ENCODE data around the gene PAK1. TPM values are rescaled to one million over a fixed set of nuclear protein-coding genes. Genes with fewer than 3 reads are reported as not detected.

PAK1 gene
- total RNA-seq, 2 donors from 2014 or later: 104 to 123 TPM

GRCh38 chr11:77359481-77359880, 114.4 kb downstream of the PAK1 start:
- no peaks in the 10 kb centered on the region for H3K27me3 ChIP-seq
- H3K4me3 ChIP-seq: no peak overlapping the region

GRCh38 chr11:77353131-77353530, 120.8 kb downstream of the PAK1 start:
- no peak for TF ChIP-seq CTCF (IDR thresholded peaks at IDR 0.05)
- no peak for DNase-seq
- no peak overlapping the region for H3K27ac ChIP-seq

More at GRCh38 chr11:77359481-77359880, 114.4 kb downstream of the PAK1 start:
- no peak for DNase-seq
- no peaks in the 10 kb centered on the region for H3K4me1 ChIP-seq
- TF ChIP-seq CTCF (IDR thresholded peaks at IDR 0.05): no peak
- intact Hi-C loops (cut with DNase I): no loop called here
- no peak overlapping the region for H3K9ac ChIP-seq (ENCODE audit: low read depth in 2 of 2, low read length in 2 of 2)
- H3K9me3 ChIP-seq: no peaks in the 10 kb centered on the region
- no peaks in the 10 kb centered on the region for H3K36me3 ChIP-seq
- no peak overlapping the region for H3K27ac ChIP-seq

GRCh38 chr11:77351281-77351886, 122.5 kb downstream of the PAK1 start:
- Histone ChIP-seq H3K4me1 (no peaks in the 10 kb centered on the region), H3K36me3 (no peaks in the 10 kb centered on the region), H3K27me3 (no peaks in the 10 kb centered on the region), H3K27ac (no peak overlapping the region), H3K9me3 (no peaks in the 10 kb centered on the region), H3K4me3 (no peak overlapping the region), H3K9ac (ENCODE audit: low read depth in 2 of 2, low read length in 2 of 2) (no peak overlapping the region)
- intact Hi-C loops (cut with DNase I): no loop called here
- no peak for DNase-seq
- no peak for TF ChIP-seq CTCF (IDR thresholded peaks at IDR 0.05)

More at GRCh38 chr11:77353131-77353530, 120.8 kb downstream of the PAK1 start:
- Histone ChIP-seq H3K9ac (ENCODE audit: low read depth in 2 of 2, low read length in 2 of 2) (no peak overlapping the region), H3K4me1 (no peaks in the 10 kb centered on the region), H3K9me3 (no peaks in the 10 kb centered on the region), H3K4me3 (no peak overlapping the region), H3K27me3 (no peaks in the 10 kb centered on the region), H3K36me3 (no peaks in the 10 kb centered on the region)
- intact Hi-C loops (cut with DNase I): no loop called here

- no peak overlapping the region for H3K27ac ChIP-seq
- no peaks in the 10 kb centered on the region for H3K4me1 ChIP-seq
- no peaks in the 10 kb centered on the region for H3K9me3 ChIP-seq
- no peak overlapping the region for H3K9ac ChIP-seq (ENCODE audit: low read depth in 2 of 2, low read length in 2 of 2)
- no peak for DNase-seq
- no peaks in the 10 kb centered on the region for H3K36me3 ChIP-seq
- no peak overlapping the region for H3K4me3 ChIP-seq
- no peaks in the 10 kb centered on the region for H3K27me3 ChIP-seq
- TF ChIP-seq CTCF (IDR thresholded peaks at IDR 0.05): no peak
- intact Hi-C loops (cut with DNase I): no loop called here
Measured at GRCh38 chr11:77347948-77348347, 125.9 kb downstream of the PAK1 start.

GRCh38 chr11:77346906-77347603, 126.8 kb downstream of the PAK1 start:
- H3K9ac ChIP-seq (ENCODE audit: low read depth in 2 of 2, low read length in 2 of 2): no peak overlapping the region
- no peaks in the 10 kb centered on the region for H3K4me1 ChIP-seq
- no peaks in the 10 kb centered on the region for H3K27me3 ChIP-seq
- H3K4me3 ChIP-seq: no peak overlapping the region
- H3K36me3 ChIP-seq: no peaks in the 10 kb centered on the region
- TF ChIP-seq CTCF (IDR thresholded peaks at IDR 0.05): no peak
- no peak for DNase-seq
- H3K9me3 ChIP-seq: no peaks in the 10 kb centered on the region
- H3K27ac ChIP-seq: no peak overlapping the region
- intact Hi-C loops (cut with DNase I): no loop called here
